Activated CD4-positive, alpha-beta memory T cell treated with anti-CD3 and anti-CD28 coated beads, Interleukin-2, amount 10 ng/mL, durations not matched to agents 7 days and 5 days (primary cell): Measurements from ENCODE around the gene STAT5B. TPM values are rescaled to one million over a fixed set of nuclear protein-coding genes. Genes with fewer than 3 reads are reported as not detected.
"Not testable (repeated sequence)": the region's sequence is repeated elsewhere in the genome, so short reads cannot be mapped to it uniquely, and the experiment has no call there.

Source experiments
- CTCF ChIA-PET: fragments of 350-600 bp; sonication (Branson Sonifier 250); formaldehyde crosslinking; loops from one replicate; lab custom pipeline; 2021; ENCODE audit warnings: antibody characterized with exemption, inconsistent platforms; lab: Charles Lee
- POLR2A ChIA-PET: fragments of 350-600 bp; sonication (Branson Sonifier 250); formaldehyde crosslinking; loops from one replicate; lab custom pipeline; 2021; ENCODE audit warnings: antibody characterized with exemption; lab: Charles Lee
- DNase-seq: peaks from one replicate; pipeline ENCODE4 v3.0.0-alpha.2; 2020
- H3K27ac Mint-ChIP-seq: one replicate; pipeline ENCODE4 v1.8.0; 2021; ENCODE audit warnings: mild to moderate bottlenecking, mixed read lengths
- H3K27me3 Mint-ChIP-seq: one replicate; pipeline ENCODE4 v1.8.0; 2021; ENCODE audit warnings: mixed read lengths
- H3K36me3 Mint-ChIP-seq: one replicate; pipeline ENCODE4 v1.8.0; 2021; ENCODE audit warnings: low read depth, mixed read lengths
- H3K4me1 Mint-ChIP-seq: one replicate; pipeline ENCODE4 v1.8.0; 2021; ENCODE audit warnings: mixed read lengths
- H3K4me3 Mint-ChIP-seq: one replicate; pipeline ENCODE4 v1.8.0; 2021; ENCODE audit warnings: mild to moderate bottlenecking, mixed read lengths
- H3K9me3 Mint-ChIP-seq: one replicate; pipeline ENCODE4 v1.8.0; 2021; ENCODE audit warnings: mixed read lengths
- total RNA-seq, 2 experiments: library from RNA; stranded (reverse); gene quantifications; one replicate each; pipeline ENCODE4 v1.2.3, GENCODE V29; 2021

Gene STAT5B
- total RNA-seq, 2 experiments from 2014 or later: 163 to 171 TPM

DNA sequence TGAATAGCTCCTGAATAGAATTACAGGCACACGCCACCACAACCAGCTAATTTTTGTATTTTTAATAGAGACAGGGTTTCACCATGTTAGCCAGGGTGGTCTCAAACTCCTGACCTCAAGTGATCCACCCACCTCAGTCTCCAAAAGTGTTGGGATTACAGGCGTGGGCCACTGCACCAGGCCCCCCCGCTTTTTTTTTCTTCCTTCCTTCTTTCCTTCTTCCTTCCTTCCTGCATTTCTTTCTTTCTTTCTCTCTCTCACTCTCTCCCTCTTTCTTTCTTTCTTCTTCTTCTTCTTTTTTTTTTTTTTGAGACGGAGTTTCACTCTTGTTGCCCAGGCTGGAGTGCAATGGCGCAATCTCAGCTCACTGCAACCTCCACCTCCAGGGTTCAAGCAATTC lies 90.0 kb downstream of the STAT5B start:
- CTCF ChIA-PET: interaction anchor here (1.2 to 3.6 kb wide), 2 partner anchors 8 to 36 kb away, joined by 4 to 24 read pairs; partner anchors contain the start of gene GHDC
- H3K4me1 Mint-ChIP-seq: peaks cover 33% of the 10 kb centered on the region
- POLR2A ChIA-PET: interaction anchor here (1.4 to 3.0 kb wide), 2 partner anchors 8 to 32 kb away, joined by 3 to 27 read pairs; partner anchors contain the start of gene GHDC
- not testable (repeated sequence) for H3K27ac Mint-ChIP-seq, H3K36me3 Mint-ChIP-seq, H3K9me3 Mint-ChIP-seq, DNase-seq, H3K4me3 Mint-ChIP-seq, H3K27me3 Mint-ChIP-seq

DNA sequence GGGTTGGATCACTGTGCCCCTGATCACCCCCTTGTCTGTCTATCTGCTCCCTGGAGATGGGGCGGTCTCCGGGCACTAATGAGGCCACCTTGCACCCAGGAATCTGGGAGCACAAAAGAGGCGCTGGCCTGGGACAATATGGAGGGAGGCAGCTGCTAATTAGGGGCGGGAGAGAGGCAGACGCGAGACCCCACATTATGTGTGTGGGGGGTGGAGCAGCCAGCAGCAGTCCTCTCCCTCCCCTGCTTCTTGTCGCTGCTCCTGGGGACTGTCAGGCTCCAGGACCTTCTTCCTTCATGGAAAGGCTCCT lies 90.6 kb downstream of the STAT5B start:
- Mint-ChIP-seq H3K4me1 (peaks cover 36% of the 10 kb centered on the region), H3K36me3 (no peaks in the 10 kb centered on the region), H3K9me3 (no peaks in the 10 kb centered on the region), H3K27ac (no peak overlapping the region), H3K27me3 (peaks cover 3% of the 10 kb centered on the region), H3K4me3 (peak overlapping the region; percentile 21)
- ChIA-PET CTCF (interaction anchor here (1.4 to 3.6 kb wide), 4 partner anchors 9 to 128 kb away, joined by 3 to 24 read pairs (median 4); partner anchors contain the start of gene GHDC), POLR2A (interaction anchor here (3.0 kb wide), 1 partner anchor 9 kb away, joined by 27 read pairs; the partner anchor contains the start of gene GHDC)
- DNase-seq: no peak

DNA sequence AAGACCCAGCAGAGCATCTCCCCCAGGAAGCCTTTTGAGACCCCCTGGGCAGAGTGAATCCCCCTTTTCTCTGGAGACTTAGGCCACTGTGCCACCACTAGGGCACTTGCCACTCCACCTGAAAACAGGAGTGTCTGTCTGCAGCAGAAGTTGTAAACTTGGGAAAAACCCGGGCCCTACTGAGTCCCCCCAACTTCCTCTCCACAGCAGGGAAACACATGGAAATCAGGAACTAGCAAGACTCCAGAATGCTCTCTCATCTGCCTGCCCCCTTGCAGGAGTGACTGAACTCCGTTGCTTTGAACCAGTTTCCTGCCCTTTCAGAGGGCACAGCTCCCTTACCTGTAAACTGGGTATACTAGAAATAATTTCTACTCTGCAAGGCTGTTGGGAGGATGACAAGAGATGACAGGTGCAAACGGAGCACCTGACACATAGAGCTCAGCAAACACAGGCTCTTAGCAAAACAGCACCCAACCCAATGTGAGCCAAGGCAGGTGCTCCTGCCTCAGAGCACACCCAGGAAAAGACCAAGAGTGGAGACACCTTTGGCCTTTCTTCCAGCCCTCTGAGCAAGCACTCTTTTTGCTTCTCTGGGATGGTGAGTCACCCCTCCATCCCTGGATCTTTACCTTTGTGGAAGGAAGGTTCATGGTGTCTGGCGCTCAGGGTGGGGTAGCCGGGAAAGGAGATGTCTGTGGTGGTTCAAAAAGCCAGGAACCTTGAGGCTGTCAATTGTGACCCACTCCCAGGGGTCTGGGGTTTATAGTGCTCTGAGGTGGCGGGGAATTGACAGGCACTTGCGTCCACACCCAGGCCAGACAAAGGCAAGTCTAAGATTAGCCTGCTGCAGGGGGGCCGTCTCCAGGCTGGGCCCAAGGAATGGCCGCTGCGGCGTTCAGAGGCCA lies 91.2 kb downstream of the STAT5B start, which contains the start of gene HCRT:
HCRT (minus strand) TSS at position 740 of the 908 bp plus-strand sequence; CDS start at position 653, 87 bp downstream.
- Mint-ChIP-seq H3K27me3 (peaks cover 8% of the 10 kb centered on the region), H3K9me3 (no peaks in the 10 kb centered on the region), H3K27ac (peak within 1 kb of the TSS; percentile 16), H3K4me1 (peaks cover 40% of the 10 kb centered on the region), H3K36me3 (no peaks in the 10 kb centered on the region), H3K4me3 (peak within 1 kb of the TSS; percentile 93)
- ChIA-PET CTCF (interaction anchor here (0.9 to 3.6 kb wide), 7 partner anchors 9 to 204 kb away, joined by 3 to 24 read pairs (median 4); partner anchors contain the start of gene GHDC), POLR2A (interaction anchor here (1.0 to 3.0 kb wide), 6 partner anchors 9 to 125 kb away, joined by 3 to 27 read pairs (median 3); partner anchors contain the start of genes DHX58 and GHDC)
- no peak for DNase-seq

DNA sequence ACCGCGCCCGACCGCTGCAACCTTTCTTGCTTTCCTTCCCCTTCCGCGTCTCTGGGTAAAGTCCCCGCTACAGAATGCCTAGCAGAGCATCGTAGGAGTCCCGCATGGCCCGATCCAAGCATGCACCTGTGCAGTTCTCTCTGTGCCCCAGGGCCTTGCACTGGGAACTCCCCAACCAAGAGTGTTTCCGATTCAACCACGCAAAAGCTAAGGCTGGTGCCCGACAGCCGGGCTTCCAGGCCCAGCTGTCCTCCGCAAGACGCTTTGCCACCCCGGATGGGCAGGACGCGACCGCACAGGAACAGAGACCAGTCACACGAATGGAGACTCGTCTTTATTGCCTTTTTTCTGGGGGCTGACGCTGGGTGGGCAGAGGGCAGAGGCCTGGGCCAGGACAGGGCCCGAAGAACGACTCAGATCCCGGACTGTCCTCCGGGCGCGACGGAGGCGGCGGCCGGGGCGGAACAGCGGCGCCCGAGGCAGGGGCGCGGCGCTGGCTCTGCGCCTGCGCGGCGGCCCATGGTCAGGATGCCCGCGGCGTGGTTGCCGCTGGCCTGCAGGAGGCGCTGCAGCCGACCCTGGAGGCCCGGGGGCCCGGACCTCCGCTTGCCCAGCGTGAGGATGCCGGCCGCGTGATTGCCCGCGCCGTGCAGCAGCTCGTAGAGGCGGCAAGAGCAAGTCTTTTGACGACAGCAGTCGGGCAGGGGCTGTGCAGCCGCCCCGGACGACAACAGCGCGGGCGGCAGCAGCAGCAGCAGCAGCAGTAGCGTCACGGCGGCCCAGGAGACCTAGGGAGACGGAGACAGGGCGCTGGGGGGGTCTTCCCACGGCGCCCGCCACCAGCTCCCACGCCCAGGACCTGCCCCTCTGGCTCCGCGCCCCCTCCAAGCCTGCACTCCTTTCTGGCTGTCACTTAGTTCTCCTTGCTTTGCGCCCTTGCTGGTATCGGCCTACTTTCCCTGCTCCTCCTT lies 92.2 kb downstream of the STAT5B start:
- H3K27ac Mint-ChIP-seq: peak overlapping the region; percentile 85

DNA sequence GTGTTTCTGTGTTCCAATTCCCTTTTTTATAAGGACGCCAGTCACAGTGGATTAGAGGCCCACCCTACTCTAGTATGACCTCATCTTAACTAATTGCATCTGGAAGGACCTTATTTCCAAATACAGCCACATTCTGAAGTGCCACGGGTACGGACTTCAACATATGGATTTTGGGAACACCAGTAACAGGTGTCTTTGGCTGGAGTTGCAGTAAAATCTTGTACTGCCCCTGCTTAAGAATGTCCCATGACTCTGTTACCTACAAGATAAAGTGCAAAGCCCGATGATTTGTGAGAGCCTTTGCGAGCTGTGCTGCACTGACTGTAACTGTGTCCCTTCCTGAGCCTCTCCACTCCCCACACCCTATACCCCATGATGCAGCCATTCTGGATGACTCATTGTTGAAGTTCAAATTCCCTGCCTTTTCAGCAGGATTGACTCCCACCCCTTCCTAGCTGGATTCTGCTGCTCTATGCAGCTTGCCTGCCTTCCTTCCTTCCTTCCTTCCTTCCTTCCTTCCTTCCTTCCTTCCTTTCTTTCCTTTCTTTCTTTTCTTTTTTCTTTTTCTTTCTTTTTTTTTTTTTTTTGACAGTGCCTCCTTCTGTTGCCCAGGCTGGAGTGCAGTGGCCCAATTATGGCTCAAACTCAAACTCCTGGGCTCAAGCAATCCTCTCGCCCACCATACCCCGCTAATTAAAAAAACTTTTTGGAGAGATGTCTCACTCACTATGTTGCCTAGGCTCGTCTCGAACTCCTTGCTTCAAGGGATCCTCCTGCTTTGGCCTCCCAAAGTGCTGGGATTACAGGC lies 93.1 kb downstream of the STAT5B start:
- H3K36me3 Mint-ChIP-seq: no peaks in the 10 kb centered on the region

More for the DNA sequence above, 92.2 kb downstream of the STAT5B start:
- H3K4me3 Mint-ChIP-seq: peak overlapping the region; percentile 93
- H3K9me3 Mint-ChIP-seq: no peaks in the 10 kb centered on the region
- CTCF ChIA-PET: interaction anchor here (0.6 to 3.6 kb wide), 11 partner anchors 10 to 519 kb away, joined by 3 to 24 read pairs (median 3); partner anchors contain the start of gene GHDC
- H3K27me3 Mint-ChIP-seq: peaks cover 16% of the 10 kb centered on the region
- POLR2A ChIA-PET: interaction anchor here (0.6 to 3.0 kb wide), 8 partner anchors 10 to 164 kb away, joined by 3 to 27 read pairs (median 3); partner anchors contain the start of genes DHX58, GHDC and NKIRAS2
- DNase-seq: peak; percentile 84
- H3K4me1 Mint-ChIP-seq: peaks cover 50% of the 10 kb centered on the region
- H3K36me3 Mint-ChIP-seq: no peaks in the 10 kb centered on the region

DNA sequence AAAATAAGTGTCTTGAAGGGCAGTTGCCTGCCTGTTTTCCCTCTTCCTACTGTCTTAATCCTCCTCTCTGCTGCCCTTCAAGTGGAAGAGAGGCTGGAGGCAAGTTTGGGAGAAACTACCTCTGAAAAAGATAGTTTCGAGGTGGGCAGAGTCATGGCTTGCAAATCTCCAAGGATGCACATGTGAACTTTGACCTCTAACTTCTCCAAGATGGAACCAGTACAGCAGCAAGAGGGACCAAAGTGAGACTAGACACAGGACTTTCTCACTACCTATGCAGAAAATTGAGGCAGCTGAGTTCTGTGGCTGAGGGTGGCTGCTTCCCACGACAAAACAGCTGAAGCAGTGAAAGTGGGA lies 94.4 kb downstream of the STAT5B start:
- Mint-ChIP-seq H3K36me3 (no peaks in the 10 kb centered on the region), H3K9me3 (no peaks in the 10 kb centered on the region), H3K27ac (no peak overlapping the region), H3K27me3 (peaks cover 22% of the 10 kb centered on the region), H3K4me3 (peak overlapping the region; percentile 56), H3K4me1 (peaks cover 63% of the 10 kb centered on the region)
- CTCF ChIA-PET: interaction anchor here (0.6 to 2.3 kb wide), 24 partner anchors 10 to 519 kb away, joined by 3 to 38 read pairs (median 3); partner anchors contain the start of genes DHX58, DNAJC7, GHDC and RAB5C
- no peak for DNase-seq
- POLR2A ChIA-PET: interaction anchor here (1.0 to 4.1 kb wide), 9 partner anchors 9 to 289 kb away, joined by 3 to 26 read pairs (median 5); partner anchors contain the start of genes CNP, DNAJC7, KAT2A and RAB5C

More for the DNA sequence above, 93.1 kb downstream of the STAT5B start:
- Mint-ChIP-seq H3K27ac (peak overlapping the region; percentile 85), H3K9me3 (no peaks in the 10 kb centered on the region), H3K27me3 (peaks cover 20% of the 10 kb centered on the region), H3K4me3 (peak overlapping the region; percentile 93), H3K4me1 (peaks cover 58% of the 10 kb centered on the region)
- CTCF ChIA-PET: interaction anchor here (0.6 to 3.6 kb wide), 8 partner anchors 11 to 518 kb away, joined by 3 to 24 read pairs (median 3); partner anchors contain the start of gene GHDC
- DNase-seq: no peak
- POLR2A ChIA-PET: interaction anchor here (0.6 to 3.0 kb wide), 4 partner anchors 11 to 163 kb away, joined by 3 to 27 read pairs (median 3); partner anchors contain the start of genes GHDC and NKIRAS2

DNA sequence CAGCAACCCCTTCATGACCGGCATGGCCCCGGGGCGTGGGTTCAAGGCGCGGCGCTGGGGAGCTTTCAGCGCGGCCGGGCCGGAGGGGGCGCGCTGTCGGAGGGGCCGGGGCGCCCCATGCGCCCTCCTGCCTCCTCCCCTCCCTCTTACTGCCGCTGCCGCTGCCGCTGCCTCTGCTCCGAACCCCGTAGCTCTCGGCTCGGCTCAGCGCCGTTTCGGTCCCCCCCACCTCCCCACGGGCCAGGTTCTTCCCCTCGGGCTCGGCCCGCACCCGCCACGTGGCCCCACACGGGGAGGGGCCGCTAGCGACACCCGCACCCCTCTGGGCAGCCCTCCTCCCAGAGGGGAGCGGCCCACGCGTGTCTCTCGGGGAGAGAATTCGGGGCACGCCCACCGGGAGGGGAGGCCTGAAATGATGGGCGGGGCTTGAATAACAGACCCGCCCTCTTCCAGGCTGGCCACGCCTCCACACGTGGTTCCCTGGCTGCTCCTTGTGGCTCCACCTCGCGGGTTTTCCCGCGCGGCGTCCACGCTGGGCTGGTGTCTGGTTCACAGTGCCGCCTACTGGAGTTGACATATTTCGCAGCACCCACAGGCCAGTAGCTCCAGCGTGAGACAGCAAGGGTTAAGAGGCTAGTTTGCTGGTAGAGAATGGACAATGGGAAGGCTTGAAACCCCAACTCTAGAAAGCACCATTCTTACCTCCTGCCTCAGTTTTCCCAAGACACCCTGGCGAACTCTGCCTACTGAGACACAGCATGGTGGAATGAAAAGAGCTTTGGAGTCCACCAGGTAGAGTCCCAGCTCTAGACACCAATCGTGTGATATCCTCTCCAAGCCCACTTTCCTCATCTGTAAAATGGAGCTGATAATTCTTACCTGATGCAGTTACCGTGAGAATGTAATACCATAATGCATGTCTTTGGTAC lies 95.0 kb downstream of the STAT5B start, which contains the start of gene KCNH4:
KCNH4 (minus strand) TSS at position 221 of the 929 bp plus-strand sequence; CDS start at position 24, 197 bp downstream.
- CTCF ChIA-PET: interaction anchor here (0.6 to 2.3 kb wide), 24 partner anchors 11 to 518 kb away, joined by 3 to 38 read pairs (median 3); partner anchors contain the start of genes DHX58, DNAJC7, GHDC and RAB5C
- peaks cover 22% of the 10 kb centered on the region for H3K27me3 Mint-ChIP-seq
- H3K4me3 Mint-ChIP-seq: peak within 1 kb of the TSS; percentile 56
- peaks cover 63% of the 10 kb centered on the region for H3K4me1 Mint-ChIP-seq
- no peaks in the 10 kb centered on the region for H3K36me3 Mint-ChIP-seq
- no peaks in the 10 kb centered on the region for H3K9me3 Mint-ChIP-seq
- POLR2A ChIA-PET: interaction anchor here (0.6 to 4.1 kb wide), 13 partner anchors 9 to 492 kb away, joined by 3 to 26 read pairs (median 4); partner anchors contain the start of genes CNP, DNAJC7, KAT2A and RAB5C
- H3K27ac Mint-ChIP-seq: no peak within 1 kb of the TSS
- peak; percentile 91 for DNase-seq

DNA sequence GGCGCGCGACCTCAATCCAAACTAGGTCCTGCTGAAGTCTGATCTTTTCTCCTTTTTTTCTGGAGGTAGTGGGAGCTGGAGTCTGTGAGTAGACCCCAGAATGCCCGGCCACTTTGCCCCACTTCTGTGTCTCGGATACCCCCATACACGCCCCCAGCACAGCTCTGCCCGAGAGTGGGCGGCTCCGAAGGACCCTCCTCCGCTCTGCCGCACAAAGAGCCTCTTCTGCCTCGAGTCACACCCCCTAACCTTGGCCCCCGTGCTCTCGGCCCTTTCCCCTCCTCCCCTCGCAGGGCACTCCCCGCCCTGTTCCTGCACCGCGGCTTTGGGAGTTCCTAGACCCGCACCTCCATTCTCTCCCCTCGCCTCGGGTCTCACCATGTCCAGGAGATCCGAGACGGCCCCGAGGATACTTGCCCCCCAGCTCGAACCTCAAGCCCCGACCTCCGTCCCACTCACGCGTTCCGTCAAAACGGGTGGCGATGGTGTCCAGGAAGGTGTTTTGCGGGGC lies 95.7 kb downstream of the STAT5B start:
- Mint-ChIP-seq H3K4me1 (peaks cover 63% of the 10 kb centered on the region), H3K36me3 (no peaks in the 10 kb centered on the region), H3K9me3 (no peaks in the 10 kb centered on the region), H3K27me3 (peaks cover 22% of the 10 kb centered on the region), H3K27ac (no peak overlapping the region), H3K4me3 (no peak overlapping the region)
- DNase-seq: no peak
- ChIA-PET POLR2A (interaction anchor here (0.5 to 4.1 kb wide), 10 partner anchors 10 to 325 kb away, joined by 3 to 26 read pairs (median 5); partner anchors contain the start of genes CNP, DNAJC7, RAB5C and STAT3), CTCF (interaction anchor here (0.8 to 2.3 kb wide), 9 partner anchors 14 to 160 kb away, joined by 3 to 38 read pairs (median 6); partner anchors contain the start of genes DHX58, GHDC, NKIRAS2 and RAB5C)

DNA sequence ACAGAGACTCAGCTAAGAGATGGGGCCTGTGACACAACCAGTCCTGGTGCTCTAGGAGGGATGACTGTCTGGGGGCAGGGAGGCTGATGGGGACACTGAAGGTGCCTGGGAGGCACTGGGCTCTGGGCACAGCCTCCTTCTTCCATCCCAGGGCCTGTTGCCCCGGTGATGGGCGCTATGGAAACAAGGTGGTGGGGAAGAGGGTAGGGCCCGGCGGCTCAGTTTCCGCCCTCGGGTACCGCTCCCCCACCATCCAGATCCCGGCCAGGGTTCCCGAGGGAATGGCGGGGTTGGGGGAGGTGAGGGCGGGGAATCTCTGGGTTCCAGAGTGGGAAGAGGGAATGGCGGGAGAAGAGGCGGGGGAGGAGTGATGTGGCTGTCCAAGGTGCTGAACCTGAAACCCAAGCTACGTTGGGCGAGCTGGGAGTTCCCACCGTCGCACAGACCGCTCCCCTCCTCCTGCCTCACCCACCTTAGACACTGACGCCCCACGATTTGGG lies 96.2 kb downstream of the STAT5B start:
- no peaks in the 10 kb centered on the region for H3K9me3 Mint-ChIP-seq
- H3K4me1 Mint-ChIP-seq: peaks cover 62% of the 10 kb centered on the region
- H3K27me3 Mint-ChIP-seq: peaks cover 22% of the 10 kb centered on the region
- DNase-seq: peak; percentile 39
- no peaks in the 10 kb centered on the region for H3K36me3 Mint-ChIP-seq
- POLR2A ChIA-PET: interaction anchor here (0.5 to 4.1 kb wide), 10 partner anchors 11 to 325 kb away, joined by 3 to 26 read pairs (median 5); partner anchors contain the start of genes CNP, DNAJC7, RAB5C and STAT3
- no peak overlapping the region for H3K27ac Mint-ChIP-seq
- no peak overlapping the region for H3K4me3 Mint-ChIP-seq
- CTCF ChIA-PET: interaction anchor here (0.8 to 2.2 kb wide), 5 partner anchors 14 to 163 kb away, joined by 3 to 8 read pairs (median 3); partner anchors contain the start of genes DNAJC7, GHDC and NKIRAS2
